ENCODE measurements around the gene PDE4D. TPM values are rescaled to one million over a fixed set of nuclear protein-coding genes. Genes with fewer than 3 reads are reported as not detected.

The PDE4D gene
- total RNA-seq, 1 experiment from 2014 or later: 2.1 TPM

GRCh38 chr5:59337240-59337639, 556.3 kb downstream of the PDE4D start:
- no peaks in the 10 kb centered on the region for H4K20me1 ChIP-seq (ENCODE audit: control insufficient read depth, insufficient read depth, insufficient read length)
- H3K4me1 ChIP-seq (ENCODE audit: insufficient read depth, low read length): no peaks in the 10 kb centered on the region
- H3K9me3 ChIP-seq (ENCODE audit: control insufficient read depth, low read depth, low read length): no peaks in the 10 kb centered on the region
- no peak overlapping the region for H4K8ac ChIP-seq (replicated peaks; ENCODE audit: insufficient read length, low read depth, low read length)
- no peak overlapping the region for H2BK15ac ChIP-seq (ENCODE audit: low read depth, low read length)
- H3K4me2 ChIP-seq (ENCODE audit: insufficient read depth, insufficient read length, low read length): no peak overlapping the region
- no peak overlapping the region for H2BK12ac ChIP-seq (ENCODE audit: insufficient read length, low read depth, low read length)
- H3K14ac ChIP-seq (ENCODE audit: insufficient read depth, low read length): no peak overlapping the region
- H4K5ac ChIP-seq (ENCODE audit: insufficient read length, low read depth, low read length): no peak overlapping the region
- no peak overlapping the region for H3K56ac ChIP-seq (ENCODE audit: insufficient read length, low read depth, low read length)
- H3K9ac ChIP-seq (ENCODE audit: extremely low read depth, insufficient read length, low read length): no peak overlapping the region
- no peak overlapping the region for H2BK120ac ChIP-seq (ENCODE audit: low read depth, low read length, poor library complexity, severe bottlenecking)
- H2AK5ac ChIP-seq (ENCODE audit: insufficient read length, low read length): no peak overlapping the region
- no peaks in the 10 kb centered on the region for H3K27me3 ChIP-seq (ENCODE audit: insufficient read depth, low read length)
- no peaks in the 10 kb centered on the region for H3K23me2 ChIP-seq (ENCODE audit: insufficient read length, low read depth, low read length, poor library complexity, severe bottlenecking)
- H3K27ac Mint-ChIP-seq: no peak overlapping the region
- H3K4me1 Mint-ChIP-seq: no peaks in the 10 kb centered on the region
- no peaks in the 10 kb centered on the region; the same call in 1 of the 2 replicates for H3K27me3 Mint-ChIP-seq (ENCODE audit: low read depth)
- no peak overlapping the region for H3K4ac ChIP-seq (ENCODE audit: low read depth, low read length)
- no CpG with 5 or more reads among the region's 8 CpGs for WGBS (ENCODE audit: extremely low coverage, insufficient read length, low lambda C conversion rate)
- DNase-seq: no peak
- no peak overlapping the region for H2BK5ac ChIP-seq (ENCODE audit: insufficient read length, low read length)
- H3K23ac ChIP-seq (ENCODE audit: insufficient read length, low read depth, low read length): no peak overlapping the region
- no peak overlapping the region for H2AFZ ChIP-seq (ENCODE audit: low read length)
- no peak overlapping the region for H3K4me3 Mint-ChIP-seq
- H3T11ph ChIP-seq (ENCODE audit: low read length): no peak overlapping the region
- no peak overlapping the region for H4K91ac ChIP-seq (ENCODE audit: insufficient read length, low read depth, low read length)
- TF ChIP-seq CTCF (conservative IDR thresholded peaks at IDR 0.05): no peak
- no peaks in the 10 kb centered on the region for H3K9me3 Mint-ChIP-seq
- H3K79me2 ChIP-seq (ENCODE audit: insufficient read depth, low read length): no peaks in the 10 kb centered on the region
- no peak overlapping the region for H2BK20ac ChIP-seq (ENCODE audit: low read depth, low read length, poor library complexity, severe bottlenecking)
- no peak overlapping the region for H3K18ac ChIP-seq (ENCODE audit: insufficient read length, low read depth, low read length)
- H3K36me3 Mint-ChIP-seq (ENCODE audit: insufficient read depth in 1 of 3, low read depth in 3 of 3): no peaks in the 10 kb centered on the region
- H3K79me1 ChIP-seq (ENCODE audit: insufficient read depth, low read depth, low read length, poor library complexity, severe bottlenecking): no peaks in the 10 kb centered on the region
- H3K27ac ChIP-seq (ENCODE audit: insufficient read length, low read depth, low read length): no peak overlapping the region
